HL-60 (cell line): ENCODE results near the gene TUBE1.

Experiments
- CTCF ChIP-seq: IDR thresholded peaks from one replicate; pipeline ENCODE4 v1.5.1; 2011; ENCODE audit warnings: low read length, control low read depth, inconsistent platforms; ENCODE audit not compliant: insufficient read depth
- GABPA ChIP-seq: IDR thresholded peaks from 2 replicates; pipeline ENCODE4 v1.6.1; 2012; ENCODE audit warnings: low read depth
- POLR2AphosphoS5 ChIP-seq: IDR thresholded peaks from 2 replicates; pipeline ENCODE4 v1.6.1; 2012; ENCODE audit warnings: low read depth
- SPI1 ChIP-seq: IDR thresholded peaks from 2 replicates; pipeline ENCODE4 v1.6.1; 2012; ENCODE audit warnings: low read depth, mild to moderate bottlenecking, borderline replicate concordance
- TF ChIP-seq, protein P1 (sequence below): IDR thresholded peaks from 2 replicates; pipeline ENCODE4 v1.6.1; 2012; ENCODE audit warnings: low read depth; ENCODE audit not compliant: insufficient replicate concordance

DNA sequence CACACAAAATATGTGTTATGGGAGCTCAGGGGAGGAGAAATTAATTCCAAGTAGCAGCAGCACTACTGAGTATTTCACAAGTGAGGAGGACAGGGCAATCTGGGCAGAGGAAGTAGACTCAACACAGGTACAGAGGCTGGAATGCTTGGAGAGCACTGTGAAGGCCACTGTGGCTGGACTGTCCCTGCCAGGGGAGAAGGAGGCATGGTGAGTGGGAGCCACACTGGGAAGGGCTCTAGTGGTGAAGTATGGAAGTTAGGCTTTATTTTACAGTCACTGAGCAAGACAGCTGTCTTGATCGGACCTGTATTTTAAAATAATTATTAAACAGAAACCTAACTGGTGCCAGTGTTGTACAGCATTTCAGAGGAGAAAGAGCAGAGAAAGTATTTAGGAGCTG lies 28.9 kb upstream of the TUBE1 start:
- TF ChIP-seq CTCF (no peak), POLR2AphosphoS5 (no peak), GABPA (no peak), SPI1 (no peak)
- TF ChIP-seq, protein P1, sequence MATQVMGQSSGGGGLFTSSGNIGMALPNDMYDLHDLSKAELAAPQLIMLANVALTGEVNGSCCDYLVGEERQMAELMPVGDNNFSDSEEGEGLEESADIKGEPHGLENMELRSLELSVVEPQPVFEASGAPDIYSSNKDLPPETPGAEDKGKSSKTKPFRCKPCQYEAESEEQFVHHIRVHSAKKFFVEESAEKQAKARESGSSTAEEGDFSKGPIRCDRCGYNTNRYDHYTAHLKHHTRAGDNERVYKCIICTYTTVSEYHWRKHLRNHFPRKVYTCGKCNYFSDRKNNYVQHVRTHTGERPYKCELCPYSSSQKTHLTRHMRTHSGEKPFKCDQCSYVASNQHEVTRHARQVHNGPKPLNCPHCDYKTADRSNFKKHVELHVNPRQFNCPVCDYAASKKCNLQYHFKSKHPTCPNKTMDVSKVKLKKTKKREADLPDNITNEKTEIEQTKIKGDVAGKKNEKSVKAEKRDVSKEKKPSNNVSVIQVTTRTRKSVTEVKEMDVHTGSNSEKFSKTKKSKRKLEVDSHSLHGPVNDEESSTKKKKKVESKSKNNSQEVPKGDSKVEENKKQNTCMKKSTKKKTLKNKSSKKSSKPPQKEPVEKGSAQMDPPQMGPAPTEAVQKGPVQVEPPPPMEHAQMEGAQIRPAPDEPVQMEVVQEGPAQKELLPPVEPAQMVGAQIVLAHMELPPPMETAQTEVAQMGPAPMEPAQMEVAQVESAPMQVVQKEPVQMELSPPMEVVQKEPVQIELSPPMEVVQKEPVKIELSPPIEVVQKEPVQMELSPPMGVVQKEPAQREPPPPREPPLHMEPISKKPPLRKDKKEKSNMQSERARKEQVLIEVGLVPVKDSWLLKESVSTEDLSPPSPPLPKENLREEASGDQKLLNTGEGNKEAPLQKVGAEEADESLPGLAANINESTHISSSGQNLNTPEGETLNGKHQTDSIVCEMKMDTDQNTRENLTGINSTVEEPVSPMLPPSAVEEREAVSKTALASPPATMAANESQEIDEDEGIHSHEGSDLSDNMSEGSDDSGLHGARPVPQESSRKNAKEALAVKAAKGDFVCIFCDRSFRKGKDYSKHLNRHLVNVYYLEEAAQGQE, result no peak
